Measurements from ENCODE around the gene FCSK. TPM values are rescaled to one million over a fixed set of nuclear protein-coding genes. Genes with fewer than 3 reads are reported as not detected.
A peak's percentile ranks its signal among the peaks of the same experiment; 100 is the strongest.

FCSK gene
- total RNA-seq, 2 donors from 2014 or later = 15.0 to 28.3 TPM

- Histone ChIP-seq H3K9me3 (no peaks in the 10 kb centered on the region), H3K27me3 (no peaks in the 10 kb centered on the region), H3K4me1 (no peaks in the 10 kb centered on the region), H3K27ac (no peak overlapping the region), H3K36me3 (replicated peaks in 1 of 2; ENCODE audit: insufficient read depth in 1 of 2, low read depth in 2 of 2) (peaks cover 0 to 25% of the 10 kb centered on the region in 2 donors), H3K4me3 (no peak overlapping the region)
- no peak for DNase-seq
- TF ChIP-seq CTCF (IDR thresholded peaks at IDR 0.05) = no peak
- TF ChIP-seq POLR2A (IDR thresholded peaks at IDR 0.05) = no peak
- ATAC-seq = no peak
- intact Hi-C loops (cut with DNase I) = no loop called here
- WGBS, 2 donors = 70 to 85% methylated on average over 2 to 8 of the region's 8 CpGs
Observed at GRCh38 chr16:70478169-70478568, 23.8 kb downstream of the FCSK start.

GRCh38 chr16:70478912-70479341 lies 24.5 kb downstream of the FCSK start:
- Histone ChIP-seq H3K27ac (no peak overlapping the region), H3K4me3 (no peak overlapping the region), H3K36me3 (replicated peaks in 1 of 2; ENCODE audit: insufficient read depth in 1 of 2, low read depth in 2 of 2) (peaks cover 0 to 29% of the 10 kb centered on the region in 2 donors), H3K9me3 (no peaks in the 10 kb centered on the region), H3K4me1 (no peaks in the 10 kb centered on the region), H3K27me3 (no peaks in the 10 kb centered on the region)
- intact Hi-C loops (cut with DNase I) = no loop called here
- ATAC-seq = peak; percentile 20
- WGBS, 2 donors = 40 to 80% methylated on average over 1 to 10 of the region's 10 CpGs
- TF ChIP-seq CTCF (IDR thresholded peaks at IDR 0.05) (no peak), POLR2A (IDR thresholded peaks at IDR 0.05) (no peak)
- no peak for DNase-seq

- TF ChIP-seq POLR2A (IDR thresholded peaks at IDR 0.05) = no peak
- TF ChIP-seq CTCF (IDR thresholded peaks at IDR 0.05) = no peak
- DNase-seq = no peak
- peaks cover 0 to 29% of the 10 kb centered on the region in 2 donors for H3K36me3 ChIP-seq (replicated peaks in 1 of 2; ENCODE audit: insufficient read depth in 1 of 2, low read depth in 2 of 2)
Observed at GRCh38 chr16:70480127-70481105, 26.0 kb downstream of the FCSK start.

GRCh38 chr16:70481929-70482536 lies 27.6 kb downstream of the FCSK start:
- peaks cover 0 to 29% of the 10 kb centered on the region in 2 donors for H3K36me3 ChIP-seq (replicated peaks in 1 of 2; ENCODE audit: insufficient read depth in 1 of 2, low read depth in 2 of 2)
- H3K27me3 ChIP-seq = no peaks in the 10 kb centered on the region
- no peak overlapping the region for H3K27ac ChIP-seq
- no peak for ATAC-seq
- H3K4me3 ChIP-seq = no peak overlapping the region
- H3K9me3 ChIP-seq = no peaks in the 10 kb centered on the region
- WGBS, 2 donors = 72 to 78% methylated on average over 4 to 5 of the region's 7 CpGs
- no peak for TF ChIP-seq POLR2A (IDR thresholded peaks at IDR 0.05)
- TF ChIP-seq CTCF (IDR thresholded peaks at IDR 0.05) = no peak
- intact Hi-C loops (cut with DNase I) = no loop called here
- DNase-seq = no peak
- no peaks in the 10 kb centered on the region for H3K4me1 ChIP-seq

More at GRCh38 chr16:70480127-70481105, 26.0 kb downstream of the FCSK start:
- H3K4me3 ChIP-seq = no peak overlapping the region
- WGBS, 2 donors = 90 to 93% methylated on average over 6 to 17 of the region's 17 CpGs
- intact Hi-C loops (cut with DNase I) = no loop called here
- H3K27ac ChIP-seq = no peak overlapping the region
- no peak for ATAC-seq
- no peaks in the 10 kb centered on the region for H3K9me3 ChIP-seq
- H3K4me1 ChIP-seq = no peaks in the 10 kb centered on the region
- no peaks in the 10 kb centered on the region for H3K27me3 ChIP-seq

All from body of pancreas (tissue), 4 donors.